HG03520 (cell line): ENCODE results near the gene PSMB7.

Experiments used
- ATAC-seq: cut with Tn5 transposase; IDR thresholded peaks from one replicate; pipeline ENCODE4 v1.9.1; 2021; ENCODE audit warnings: mild to moderate bottlenecking, moderate library complexity; ENCODE audit not compliant: unreplicated experiment

The PSMB7 gene

GRCh38 chr9:124384846-124385245, 30.4 kb downstream of the PSMB7 start:
- ATAC-seq: no peak

GRCh38 chr9:124384210-124384609, 31.0 kb downstream of the PSMB7 start:
- ATAC-seq: no peak

- no peak for ATAC-seq
Measured at GRCh38 chr9:124381170-124381945, 33.9 kb downstream of the PSMB7 start.

- ATAC-seq: no peak
Measured at GRCh38 chr9:124377551-124378406, 37.5 kb downstream of the PSMB7 start.

GRCh38 chr9:124376329-124376728, 38.9 kb downstream of the PSMB7 start:
- ATAC-seq: no peak

- ATAC-seq: no peak
Measured at GRCh38 chr9:124375726-124376125, 39.5 kb downstream of the PSMB7 start.

- ATAC-seq: no peak
Measured at GRCh38 chr9:124373851-124374250, 41.4 kb downstream of the PSMB7 start.

- no peak for ATAC-seq
Measured at GRCh38 chr9:124373386-124373785, 41.9 kb downstream of the PSMB7 start.

- no peak for ATAC-seq
Measured at GRCh38 chr9:124372038-124372437, 43.2 kb downstream of the PSMB7 start.

- ATAC-seq: no peak
Measured at GRCh38 chr9:124370896-124371582, 44.2 kb downstream of the PSMB7 start.

- no peak for ATAC-seq
Measured at GRCh38 chr9:124369231-124369797, 45.9 kb downstream of the PSMB7 start.

- ATAC-seq: no peak
Measured at GRCh38 chr9:124368692-124369091, 46.5 kb downstream of the PSMB7 start.

GRCh38 chr9:124366476-124367220, 48.6 kb downstream of the PSMB7 start:
- ATAC-seq: no peak

GRCh38 chr9:124365036-124365435, 50.2 kb downstream of the PSMB7 start:
- no peak for ATAC-seq

- ATAC-seq: no peak
Measured at GRCh38 chr9:124364141-124364540, 51.1 kb downstream of the PSMB7 start.

GRCh38 chr9:124363326-124364096, 51.7 kb downstream of the PSMB7 start:
- ATAC-seq: no peak

GRCh38 chr9:124361128-124361527, 54.1 kb downstream of the PSMB7 start:
- ATAC-seq: no peak

GRCh38 chr9:124359855-124360678, 55.2 kb downstream of the PSMB7 start:
- no peak for ATAC-seq

- no peak for ATAC-seq
Measured at GRCh38 chr9:124359426-124359825, 55.8 kb downstream of the PSMB7 start.
